ENCODE measurements around the gene SOX6.

DNA sequence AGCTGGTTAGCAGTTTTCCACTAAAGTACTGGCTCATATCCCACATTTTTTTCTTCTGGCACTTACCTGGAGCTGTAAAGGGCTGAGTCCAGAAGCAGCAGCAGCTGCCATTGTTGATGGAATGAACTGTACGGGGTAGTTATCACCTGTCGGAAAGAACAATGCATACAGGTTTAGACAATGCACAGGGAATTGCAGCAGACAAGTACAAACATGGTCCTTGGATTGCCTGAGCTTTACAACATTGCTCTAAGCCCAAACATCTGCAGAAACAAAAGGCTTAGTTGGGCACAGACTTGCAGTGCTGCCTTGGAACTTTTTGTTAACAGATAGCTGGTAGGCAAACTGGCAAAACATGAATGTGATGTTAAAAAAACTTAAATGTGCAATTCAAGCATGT, 258.8 kb downstream of the SOX6 start:
- TF ChIP-seq, protein P1, sequence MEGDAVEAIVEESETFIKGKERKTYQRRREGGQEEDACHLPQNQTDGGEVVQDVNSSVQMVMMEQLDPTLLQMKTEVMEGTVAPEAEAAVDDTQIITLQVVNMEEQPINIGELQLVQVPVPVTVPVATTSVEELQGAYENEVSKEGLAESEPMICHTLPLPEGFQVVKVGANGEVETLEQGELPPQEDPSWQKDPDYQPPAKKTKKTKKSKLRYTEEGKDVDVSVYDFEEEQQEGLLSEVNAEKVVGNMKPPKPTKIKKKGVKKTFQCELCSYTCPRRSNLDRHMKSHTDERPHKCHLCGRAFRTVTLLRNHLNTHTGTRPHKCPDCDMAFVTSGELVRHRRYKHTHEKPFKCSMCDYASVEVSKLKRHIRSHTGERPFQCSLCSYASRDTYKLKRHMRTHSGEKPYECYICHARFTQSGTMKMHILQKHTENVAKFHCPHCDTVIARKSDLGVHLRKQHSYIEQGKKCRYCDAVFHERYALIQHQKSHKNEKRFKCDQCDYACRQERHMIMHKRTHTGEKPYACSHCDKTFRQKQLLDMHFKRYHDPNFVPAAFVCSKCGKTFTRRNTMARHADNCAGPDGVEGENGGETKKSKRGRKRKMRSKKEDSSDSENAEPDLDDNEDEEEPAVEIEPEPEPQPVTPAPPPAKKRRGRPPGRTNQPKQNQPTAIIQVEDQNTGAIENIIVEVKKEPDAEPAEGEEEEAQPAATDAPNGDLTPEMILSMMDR (conservative IDR thresholded peaks at IDR 0.05; ENCODE audit: low read depth in 2 of 2) = no peak
- TF ChIP-seq EZH2 (IDR thresholded peaks at IDR 0.05; ENCODE audit: low read depth, unreplicated experiment) = no peak
- no peak for TF ChIP-seq EZH2phosphoT487 (IDR thresholded peaks at IDR 0.05; ENCODE audit: unreplicated experiment)
- no peak for TF ChIP-seq POLR2AphosphoS5 (IDR thresholded peaks at IDR 0.05; ENCODE audit: low read depth)
- TF ChIP-seq, protein P2, sequence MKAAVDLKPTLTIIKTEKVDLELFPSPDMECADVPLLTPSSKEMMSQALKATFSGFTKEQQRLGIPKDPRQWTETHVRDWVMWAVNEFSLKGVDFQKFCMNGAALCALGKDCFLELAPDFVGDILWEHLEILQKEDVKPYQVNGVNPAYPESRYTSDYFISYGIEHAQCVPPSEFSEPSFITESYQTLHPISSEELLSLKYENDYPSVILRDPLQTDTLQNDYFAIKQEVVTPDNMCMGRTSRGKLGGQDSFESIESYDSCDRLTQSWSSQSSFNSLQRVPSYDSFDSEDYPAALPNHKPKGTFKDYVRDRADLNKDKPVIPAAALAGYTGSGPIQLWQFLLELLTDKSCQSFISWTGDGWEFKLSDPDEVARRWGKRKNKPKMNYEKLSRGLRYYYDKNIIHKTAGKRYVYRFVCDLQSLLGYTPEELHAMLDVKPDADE (IDR thresholded peaks at IDR 0.05) = no peak
- TF ChIP-seq, protein P3, sequence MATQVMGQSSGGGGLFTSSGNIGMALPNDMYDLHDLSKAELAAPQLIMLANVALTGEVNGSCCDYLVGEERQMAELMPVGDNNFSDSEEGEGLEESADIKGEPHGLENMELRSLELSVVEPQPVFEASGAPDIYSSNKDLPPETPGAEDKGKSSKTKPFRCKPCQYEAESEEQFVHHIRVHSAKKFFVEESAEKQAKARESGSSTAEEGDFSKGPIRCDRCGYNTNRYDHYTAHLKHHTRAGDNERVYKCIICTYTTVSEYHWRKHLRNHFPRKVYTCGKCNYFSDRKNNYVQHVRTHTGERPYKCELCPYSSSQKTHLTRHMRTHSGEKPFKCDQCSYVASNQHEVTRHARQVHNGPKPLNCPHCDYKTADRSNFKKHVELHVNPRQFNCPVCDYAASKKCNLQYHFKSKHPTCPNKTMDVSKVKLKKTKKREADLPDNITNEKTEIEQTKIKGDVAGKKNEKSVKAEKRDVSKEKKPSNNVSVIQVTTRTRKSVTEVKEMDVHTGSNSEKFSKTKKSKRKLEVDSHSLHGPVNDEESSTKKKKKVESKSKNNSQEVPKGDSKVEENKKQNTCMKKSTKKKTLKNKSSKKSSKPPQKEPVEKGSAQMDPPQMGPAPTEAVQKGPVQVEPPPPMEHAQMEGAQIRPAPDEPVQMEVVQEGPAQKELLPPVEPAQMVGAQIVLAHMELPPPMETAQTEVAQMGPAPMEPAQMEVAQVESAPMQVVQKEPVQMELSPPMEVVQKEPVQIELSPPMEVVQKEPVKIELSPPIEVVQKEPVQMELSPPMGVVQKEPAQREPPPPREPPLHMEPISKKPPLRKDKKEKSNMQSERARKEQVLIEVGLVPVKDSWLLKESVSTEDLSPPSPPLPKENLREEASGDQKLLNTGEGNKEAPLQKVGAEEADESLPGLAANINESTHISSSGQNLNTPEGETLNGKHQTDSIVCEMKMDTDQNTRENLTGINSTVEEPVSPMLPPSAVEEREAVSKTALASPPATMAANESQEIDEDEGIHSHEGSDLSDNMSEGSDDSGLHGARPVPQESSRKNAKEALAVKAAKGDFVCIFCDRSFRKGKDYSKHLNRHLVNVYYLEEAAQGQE (IDR thresholded peaks at IDR 0.05; ENCODE audit: unreplicated experiment) = no peak
- TF ChIP-seq, protein P4, sequence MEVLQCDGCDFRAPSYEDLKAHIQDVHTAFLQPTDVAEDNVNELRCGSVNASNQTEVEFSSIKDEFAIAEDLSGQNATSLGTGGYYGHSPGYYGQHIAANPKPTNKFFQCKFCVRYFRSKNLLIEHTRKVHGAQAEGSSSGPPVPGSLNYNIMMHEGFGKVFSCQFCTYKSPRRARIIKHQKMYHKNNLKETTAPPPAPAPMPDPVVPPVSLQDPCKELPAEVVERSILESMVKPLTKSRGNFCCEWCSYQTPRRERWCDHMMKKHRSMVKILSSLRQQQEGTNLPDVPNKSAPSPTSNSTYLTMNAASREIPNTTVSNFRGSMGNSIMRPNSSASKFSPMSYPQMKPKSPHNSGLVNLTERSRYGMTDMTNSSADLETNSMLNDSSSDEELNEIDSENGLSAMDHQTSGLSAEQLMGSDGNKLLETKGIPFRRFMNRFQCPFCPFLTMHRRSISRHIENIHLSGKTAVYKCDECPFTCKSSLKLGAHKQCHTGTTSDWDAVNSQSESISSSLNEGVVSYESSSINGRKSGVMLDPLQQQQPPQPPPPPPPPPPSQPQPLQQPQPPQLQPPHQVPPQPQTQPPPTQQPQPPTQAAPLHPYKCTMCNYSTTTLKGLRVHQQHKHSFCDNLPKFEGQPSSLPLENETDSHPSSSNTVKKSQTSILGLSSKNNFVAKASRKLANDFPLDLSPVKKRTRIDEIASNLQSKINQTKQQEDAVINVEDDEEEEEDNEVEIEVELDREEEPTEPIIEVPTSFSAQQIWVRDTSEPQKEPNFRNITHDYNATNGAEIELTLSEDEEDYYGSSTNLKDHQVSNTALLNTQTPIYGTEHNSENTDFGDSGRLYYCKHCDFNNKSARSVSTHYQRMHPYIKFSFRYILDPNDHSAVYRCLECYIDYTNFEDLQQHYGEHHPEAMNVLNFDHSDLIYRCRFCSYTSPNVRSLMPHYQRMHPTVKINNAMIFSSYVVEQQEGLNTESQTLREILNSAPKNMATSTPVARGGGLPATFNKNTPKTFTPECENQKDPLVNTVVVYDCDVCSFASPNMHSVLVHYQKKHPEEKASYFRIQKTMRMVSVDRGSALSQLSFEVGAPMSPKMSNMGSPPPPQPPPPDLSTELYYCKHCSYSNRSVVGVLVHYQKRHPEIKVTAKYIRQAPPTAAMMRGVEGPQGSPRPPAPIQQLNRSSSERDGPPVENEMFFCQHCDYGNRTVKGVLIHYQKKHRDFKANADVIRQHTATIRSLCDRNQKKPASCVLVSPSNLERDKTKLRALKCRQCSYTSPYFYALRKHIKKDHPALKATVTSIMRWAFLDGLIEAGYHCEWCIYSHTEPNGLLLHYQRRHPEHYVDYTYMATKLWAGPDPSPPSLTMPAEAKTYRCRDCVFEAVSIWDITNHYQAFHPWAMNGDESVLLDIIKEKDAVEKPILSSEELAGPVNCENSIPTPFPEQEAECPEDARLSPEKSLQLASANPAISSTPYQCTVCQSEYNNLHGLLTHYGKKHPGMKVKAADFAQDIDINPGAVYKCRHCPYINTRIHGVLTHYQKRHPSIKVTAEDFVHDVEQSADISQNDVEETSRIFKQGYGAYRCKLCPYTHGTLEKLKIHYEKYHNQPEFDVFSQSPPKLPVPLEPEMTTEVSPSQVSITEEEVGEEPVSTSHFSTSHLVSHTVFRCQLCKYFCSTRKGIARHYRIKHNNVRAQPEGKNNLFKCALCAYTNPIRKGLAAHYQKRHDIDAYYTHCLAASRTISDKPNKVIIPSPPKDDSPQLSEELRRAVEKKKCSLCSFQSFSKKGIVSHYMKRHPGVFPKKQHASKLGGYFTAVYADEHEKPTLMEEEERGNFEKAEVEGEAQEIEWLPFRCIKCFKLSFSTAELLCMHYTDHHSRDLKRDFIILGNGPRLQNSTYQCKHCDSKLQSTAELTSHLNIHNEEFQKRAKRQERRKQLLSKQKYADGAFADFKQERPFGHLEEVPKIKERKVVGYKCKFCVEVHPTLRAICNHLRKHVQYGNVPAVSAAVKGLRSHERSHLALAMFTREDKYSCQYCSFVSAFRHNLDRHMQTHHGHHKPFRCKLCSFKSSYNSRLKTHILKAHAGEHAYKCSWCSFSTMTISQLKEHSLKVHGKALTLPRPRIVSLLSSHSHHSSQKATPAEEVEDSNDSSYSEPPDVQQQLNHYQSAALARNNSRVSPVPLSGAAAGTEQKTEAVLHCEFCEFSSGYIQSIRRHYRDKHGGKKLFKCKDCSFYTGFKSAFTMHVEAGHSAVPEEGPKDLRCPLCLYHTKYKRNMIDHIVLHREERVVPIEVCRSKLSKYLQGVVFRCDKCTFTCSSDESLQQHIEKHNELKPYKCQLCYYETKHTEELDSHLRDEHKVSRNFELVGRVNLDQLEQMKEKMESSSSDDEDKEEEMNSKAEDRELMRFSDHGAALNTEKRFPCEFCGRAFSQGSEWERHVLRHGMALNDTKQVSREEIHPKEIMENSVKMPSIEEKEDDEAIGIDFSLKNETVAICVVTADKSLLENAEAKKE (CRISPR knock-in tag; IDR thresholded peaks at IDR 0.05) = no peak
- TF ChIP-seq CREB1 (CRISPR knock-in tag; IDR thresholded peaks at IDR 0.05; ENCODE audit: low read depth) = no peak
- no peak for TF ChIP-seq STAT1 (IDR thresholded peaks at IDR 0.05; ENCODE audit: unreplicated experiment)

Data from GM23338 (cell line).